ENCODE measurements around the gene EDC4. TPM values are rescaled to one million over a fixed set of nuclear protein-coding genes. Genes with fewer than 3 reads are reported as not detected.
A peak's percentile ranks its signal among the peaks of the same experiment; 100 is the strongest.

The EDC4 gene
- total and polyA plus RNA-seq, 2 of the 13 experiments (the other 11 are each of a cell fraction or from before 2014, with no cell fraction given): 51.4 to 59.1 TPM

DNA sequence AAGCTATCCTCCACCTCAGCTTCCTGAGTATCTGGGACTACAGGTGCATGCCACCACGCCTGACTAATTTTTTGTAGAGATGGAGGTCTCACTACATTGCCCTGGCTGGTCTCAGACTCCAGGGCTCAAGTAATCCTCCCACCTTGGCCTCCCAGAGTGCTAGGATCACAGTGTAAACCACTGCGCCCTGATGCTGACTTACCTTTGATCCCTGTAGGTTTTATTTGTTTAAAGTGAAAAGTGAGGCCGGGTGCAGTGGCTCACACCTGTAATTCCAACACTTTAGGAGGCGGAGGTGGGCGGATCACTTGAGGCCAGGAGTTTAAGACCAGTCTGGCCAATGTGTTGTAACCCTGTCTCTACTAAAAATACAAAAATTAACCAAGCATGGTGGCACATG is 28.9 kb downstream of the EDC4 start (continued):
- TF ChIP-seq SMAD3 (CRISPR knock-in tag; IDR thresholded peaks at IDR 0.05) (no peak), HNF4A (CRISPR knock-in tag; IDR thresholded peaks at IDR 0.05) (peak; percentile 68), ZFP36 (IDR thresholded peaks at IDR 0.05; ENCODE audit: borderline replicate concordance, low read depth, low read length, partially characterized antibody) (no peak), ISX (CRISPR knock-in tag; conservative IDR thresholded peaks at IDR 0.05) (no peak), PITX1 (CRISPR knock-in tag; IDR thresholded peaks at IDR 0.05) (peak; percentile 63; the same call in 1 of the 2 replicates), HOXA5 (CRISPR knock-in tag; IDR thresholded peaks at IDR 0.05) (no peak), ZNF616 (CRISPR knock-in tag; IDR thresholded peaks at IDR 0.05; ENCODE audit: low read depth) (no peak), ZFP62 (CRISPR knock-in tag; IDR thresholded peaks at IDR 0.05) (no peak), ZNF205 (CRISPR knock-in tag; IDR thresholded peaks at IDR 0.05) (no peak), U2AF2 (IDR thresholded peaks at IDR 0.05; ENCODE audit: low read depth, low read length) (no peak), ZFX (CRISPR knock-in tag; IDR thresholded peaks at IDR 0.05; ENCODE audit: low read depth) (0 out of 2 replicates have a peak, but pooled peaks have one; percentile 17), ZNF253 (CRISPR knock-in tag; IDR thresholded peaks at IDR 0.05; ENCODE audit: borderline replicate concordance) (no peak), POLR2AphosphoS5 (IDR thresholded peaks at IDR 0.05; ENCODE audit: low read depth, low read length) (no peak), SAFB2 (CRISPR knock-in tag; IDR thresholded peaks at IDR 0.05; ENCODE audit: borderline replicate concordance, low read depth) (no peak), PHB2 (IDR thresholded peaks at IDR 0.05; ENCODE audit: partially characterized antibody) (no peak)
- TF ChIP-seq, protein P1, sequence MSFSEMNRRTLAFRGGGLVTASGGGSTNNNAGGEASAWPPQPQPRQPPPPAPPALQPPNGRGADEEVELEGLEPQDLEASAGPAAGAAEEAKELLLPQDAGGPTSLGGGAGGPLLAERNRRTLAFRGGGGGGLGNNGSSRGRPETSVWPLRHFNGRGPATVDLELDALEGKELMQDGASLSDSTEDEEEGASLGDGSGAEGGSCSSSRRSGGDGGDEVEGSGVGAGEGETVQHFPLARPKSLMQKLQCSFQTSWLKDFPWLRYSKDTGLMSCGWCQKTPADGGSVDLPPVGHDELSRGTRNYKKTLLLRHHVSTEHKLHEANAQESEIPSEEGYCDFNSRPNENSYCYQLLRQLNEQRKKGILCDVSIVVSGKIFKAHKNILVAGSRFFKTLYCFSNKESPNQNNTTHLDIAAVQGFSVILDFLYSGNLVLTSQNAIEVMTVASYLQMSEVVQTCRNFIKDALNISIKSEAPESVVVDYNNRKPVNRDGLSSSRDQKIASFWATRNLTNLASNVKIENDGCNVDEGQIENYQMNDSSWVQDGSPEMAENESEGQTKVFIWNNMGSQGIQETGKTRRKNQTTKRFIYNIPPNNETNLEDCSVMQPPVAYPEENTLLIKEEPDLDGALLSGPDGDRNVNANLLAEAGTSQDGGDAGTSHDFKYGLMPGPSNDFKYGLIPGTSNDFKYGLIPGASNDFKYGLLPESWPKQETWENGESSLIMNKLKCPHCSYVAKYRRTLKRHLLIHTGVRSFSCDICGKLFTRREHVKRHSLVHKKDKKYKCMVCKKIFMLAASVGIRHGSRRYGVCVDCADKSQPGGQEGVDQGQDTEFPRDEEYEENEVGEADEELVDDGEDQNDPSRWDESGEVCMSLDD (CRISPR knock-in tag; IDR thresholded peaks at IDR 0.05; ENCODE audit: borderline replicate concordance): no peak
- TF ChIP-seq, protein P2, sequence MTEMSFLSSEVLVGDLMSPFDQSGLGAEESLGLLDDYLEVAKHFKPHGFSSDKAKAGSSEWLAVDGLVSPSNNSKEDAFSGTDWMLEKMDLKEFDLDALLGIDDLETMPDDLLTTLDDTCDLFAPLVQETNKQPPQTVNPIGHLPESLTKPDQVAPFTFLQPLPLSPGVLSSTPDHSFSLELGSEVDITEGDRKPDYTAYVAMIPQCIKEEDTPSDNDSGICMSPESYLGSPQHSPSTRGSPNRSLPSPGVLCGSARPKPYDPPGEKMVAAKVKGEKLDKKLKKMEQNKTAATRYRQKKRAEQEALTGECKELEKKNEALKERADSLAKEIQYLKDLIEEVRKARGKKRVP (CRISPR knock-in tag; IDR thresholded peaks at IDR 0.05): no peak
- TF ChIP-seq, protein P3, sequence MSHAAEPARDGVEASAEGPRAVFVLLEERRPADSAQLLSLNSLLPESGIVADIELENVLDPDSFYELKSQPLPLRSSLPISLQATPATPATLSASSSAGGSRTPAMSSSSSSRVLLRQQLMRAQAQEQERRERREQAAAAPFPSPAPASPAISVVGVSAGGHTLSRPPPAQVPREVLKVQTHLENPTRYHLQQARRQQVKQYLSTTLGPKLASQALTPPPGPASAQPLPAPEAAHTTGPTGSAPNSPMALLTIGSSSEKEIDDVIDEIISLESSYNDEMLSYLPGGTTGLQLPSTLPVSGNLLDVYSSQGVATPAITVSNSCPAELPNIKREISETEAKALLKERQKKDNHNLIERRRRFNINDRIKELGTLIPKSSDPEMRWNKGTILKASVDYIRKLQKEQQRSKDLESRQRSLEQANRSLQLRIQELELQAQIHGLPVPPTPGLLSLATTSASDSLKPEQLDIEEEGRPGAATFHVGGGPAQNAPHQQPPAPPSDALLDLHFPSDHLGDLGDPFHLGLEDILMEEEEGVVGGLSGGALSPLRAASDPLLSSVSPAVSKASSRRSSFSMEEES (CRISPR knock-in tag; IDR thresholded peaks at IDR 0.05): no peak
- TF ChIP-seq, protein P4, sequence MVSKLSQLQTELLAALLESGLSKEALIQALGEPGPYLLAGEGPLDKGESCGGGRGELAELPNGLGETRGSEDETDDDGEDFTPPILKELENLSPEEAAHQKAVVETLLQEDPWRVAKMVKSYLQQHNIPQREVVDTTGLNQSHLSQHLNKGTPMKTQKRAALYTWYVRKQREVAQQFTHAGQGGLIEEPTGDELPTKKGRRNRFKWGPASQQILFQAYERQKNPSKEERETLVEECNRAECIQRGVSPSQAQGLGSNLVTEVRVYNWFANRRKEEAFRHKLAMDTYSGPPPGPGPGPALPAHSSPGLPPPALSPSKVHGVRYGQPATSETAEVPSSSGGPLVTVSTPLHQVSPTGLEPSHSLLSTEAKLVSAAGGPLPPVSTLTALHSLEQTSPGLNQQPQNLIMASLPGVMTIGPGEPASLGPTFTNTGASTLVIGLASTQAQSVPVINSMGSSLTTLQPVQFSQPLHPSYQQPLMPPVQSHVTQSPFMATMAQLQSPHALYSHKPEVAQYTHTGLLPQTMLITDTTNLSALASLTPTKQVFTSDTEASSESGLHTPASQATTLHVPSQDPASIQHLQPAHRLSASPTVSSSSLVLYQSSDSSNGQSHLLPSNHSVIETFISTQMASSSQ (IDR thresholded peaks at IDR 0.05; ENCODE audit: low read depth): no peak
- TF ChIP-seq, protein P4 (CRISPR knock-in tag; IDR thresholded peaks at IDR 0.05; ENCODE audit: borderline replicate concordance): no peak
